RPMI8226 (cell line): ENCODE results near the gene MFGE8.

Experiments
- DNase-seq: peaks from one replicate; pipeline ENCODE4 v3.0.0-alpha.2; 2015

The MFGE8 gene

DNA sequence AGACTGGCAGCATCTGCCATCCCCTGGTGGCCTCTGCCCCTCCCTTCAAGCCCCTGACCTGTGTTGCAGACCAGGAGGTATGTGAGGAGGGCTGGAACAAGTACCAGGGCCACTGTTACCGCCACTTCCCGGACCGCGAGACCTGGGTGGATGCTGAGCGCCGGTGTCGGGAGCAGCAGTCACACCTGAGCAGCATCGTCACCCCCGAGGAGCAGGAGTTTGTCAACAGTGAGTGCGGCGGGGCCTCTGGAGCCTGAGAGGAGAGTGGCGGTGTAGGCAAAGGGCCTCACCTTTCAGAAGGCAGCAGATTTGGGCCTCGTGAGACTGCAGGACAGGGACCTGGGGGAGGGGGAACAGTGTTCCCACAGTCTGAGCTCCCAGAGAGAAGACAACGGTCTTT is 41.9 kb downstream of the MFGE8 start:
- DNase-seq, result no peak

DNA sequence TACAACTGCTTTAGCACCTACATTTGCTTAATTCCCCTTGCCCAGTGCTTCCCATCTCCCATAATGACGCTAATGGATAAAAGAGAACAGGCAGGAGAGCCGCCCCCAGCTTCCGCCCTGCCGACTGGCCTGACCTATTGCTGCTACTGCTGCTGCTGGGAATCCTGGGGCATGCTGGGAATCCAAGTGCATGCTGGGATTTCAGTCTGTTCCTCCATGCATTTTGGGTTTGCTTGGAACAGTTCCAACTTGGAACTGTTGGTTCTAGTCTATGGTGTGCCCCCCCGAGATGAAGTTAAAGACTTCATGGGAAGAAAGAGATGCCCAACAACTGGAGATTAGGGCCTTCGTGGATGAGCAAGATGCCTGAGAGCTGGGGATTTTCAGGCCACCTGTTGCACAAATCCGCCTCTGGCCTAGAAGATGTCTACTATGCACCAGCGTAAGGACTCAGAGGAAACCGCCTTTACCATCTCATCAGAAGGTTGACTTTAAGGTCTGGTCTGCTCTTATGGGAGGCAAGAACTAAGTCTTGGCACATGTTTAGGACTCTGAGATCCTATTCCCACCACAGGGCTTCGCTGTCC is 46.8 kb downstream of the MFGE8 start:
- DNase-seq, result no peak

DNA sequence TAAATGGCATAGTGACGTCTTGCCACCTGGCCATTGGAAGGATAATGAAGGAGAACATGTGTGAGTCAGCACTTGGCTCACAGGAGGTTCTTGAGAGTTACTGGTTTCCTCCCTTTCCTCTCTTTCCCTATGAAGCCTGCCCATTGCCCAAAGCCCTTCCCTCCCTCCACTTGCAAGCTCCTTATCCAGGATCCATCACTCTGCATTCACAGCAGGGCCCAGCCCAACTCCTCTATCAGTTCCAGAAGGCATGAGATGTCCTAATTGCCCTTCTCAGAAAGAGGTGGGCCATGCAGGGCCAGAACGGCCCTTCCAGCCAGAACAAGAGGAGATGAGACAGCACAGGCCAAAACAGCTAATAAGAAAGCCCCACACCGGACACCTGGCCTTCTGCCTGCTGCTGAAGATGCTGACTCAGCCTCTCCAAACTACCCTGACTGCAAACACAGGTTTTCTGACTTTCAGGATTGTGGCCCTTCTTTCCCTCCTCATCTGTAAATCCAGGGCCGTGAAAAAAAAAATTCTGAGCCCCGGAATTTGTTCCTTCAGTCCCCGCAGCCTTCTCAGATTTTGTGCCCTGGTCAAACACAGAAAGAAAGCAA is 47.6 kb downstream of the MFGE8 start:
- peak; percentile 82 for DNase-seq

DNA sequence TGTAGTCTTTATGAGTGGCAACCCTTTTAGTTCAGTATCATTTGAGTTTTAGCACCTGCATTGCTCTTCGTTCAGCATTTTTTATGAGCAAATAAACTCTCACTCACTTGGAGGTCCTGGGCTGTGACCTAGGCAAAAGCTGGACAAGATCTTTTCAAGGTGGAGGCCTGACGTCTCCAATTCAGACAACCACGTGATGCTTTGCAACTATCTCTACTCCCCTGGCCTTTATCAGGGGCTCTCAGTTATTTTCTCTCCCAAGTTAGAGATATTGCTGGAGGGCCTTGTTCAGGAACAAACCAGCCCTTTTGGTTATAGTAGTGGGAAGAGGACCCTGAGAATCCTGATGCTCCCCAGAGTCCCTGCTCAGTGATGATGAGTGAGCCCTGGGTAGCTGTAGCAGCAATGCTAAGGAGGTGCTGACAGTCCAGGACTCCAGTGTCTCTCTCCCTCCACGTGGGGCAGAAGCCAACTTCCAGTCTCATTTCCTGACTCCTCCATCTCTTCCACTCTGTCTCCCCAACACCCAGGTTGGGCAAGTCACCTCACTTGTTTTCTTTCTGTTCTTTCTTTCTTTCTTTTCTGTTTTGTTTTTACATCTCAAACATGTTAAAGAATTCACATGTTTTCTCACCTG is 48.2 kb downstream of the MFGE8 start:
- DNase-seq, result peak; percentile 22

DNA sequence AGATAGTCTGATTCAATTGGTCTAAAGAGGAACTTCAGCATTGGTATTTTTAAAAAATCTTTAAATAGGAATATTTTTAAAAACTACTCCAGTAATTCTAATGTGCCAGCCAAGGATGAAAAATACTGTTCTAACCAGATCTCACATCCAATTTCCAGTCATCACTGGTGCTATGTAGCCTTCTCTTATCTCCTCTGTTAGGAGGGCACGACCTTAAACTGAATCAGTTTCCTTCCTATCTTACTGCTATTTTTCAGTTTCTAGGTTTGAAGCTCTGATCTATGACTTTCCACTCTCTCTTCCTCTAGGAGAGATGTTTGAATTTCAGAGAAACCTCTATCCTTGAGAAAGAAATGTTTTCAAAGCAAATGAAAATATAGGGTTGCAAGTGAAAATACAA is 49.8 kb downstream of the MFGE8 start:
- no peak for DNase-seq

DNA sequence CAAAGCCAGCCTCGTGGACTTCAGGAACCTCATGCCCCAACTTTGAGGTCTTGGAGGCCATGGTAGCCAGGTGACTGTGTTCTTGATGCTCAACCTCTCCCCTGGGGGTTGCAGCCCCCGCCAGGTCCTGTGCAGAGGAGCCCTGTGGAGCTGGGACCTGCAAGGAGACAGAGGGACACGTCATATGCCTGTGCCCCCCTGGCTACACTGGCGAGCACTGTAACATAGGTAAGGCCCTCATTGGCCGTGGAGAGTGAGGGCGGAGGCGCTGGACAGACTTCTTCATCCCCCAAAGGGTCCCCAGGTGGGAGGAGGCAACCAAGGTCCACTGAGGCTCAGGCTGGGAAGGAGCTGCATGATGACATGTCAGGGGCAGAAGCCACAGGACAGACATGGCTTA is 53.0 kb downstream of the MFGE8 start:
- DNase-seq, result no peak

DNA sequence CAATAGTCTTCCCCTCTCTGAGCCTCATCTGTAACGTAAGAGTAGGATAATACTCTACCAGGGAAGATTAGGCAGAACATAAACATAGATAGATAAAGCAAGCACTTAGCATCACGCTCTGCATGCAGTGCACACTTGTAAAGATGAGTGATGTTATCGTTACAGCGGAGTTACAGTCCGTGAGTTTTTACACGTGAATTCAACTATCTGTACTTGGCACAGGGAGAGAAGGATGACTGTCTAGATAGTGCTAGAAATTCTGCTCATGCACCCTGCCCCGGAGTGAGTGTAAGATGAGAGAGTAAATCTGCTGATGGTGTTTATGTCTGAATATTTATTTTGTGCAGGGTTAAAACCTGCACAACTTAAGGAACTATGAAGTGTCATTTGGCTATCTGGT is 53.6 kb downstream of the MFGE8 start:
- no peak for DNase-seq

DNA sequence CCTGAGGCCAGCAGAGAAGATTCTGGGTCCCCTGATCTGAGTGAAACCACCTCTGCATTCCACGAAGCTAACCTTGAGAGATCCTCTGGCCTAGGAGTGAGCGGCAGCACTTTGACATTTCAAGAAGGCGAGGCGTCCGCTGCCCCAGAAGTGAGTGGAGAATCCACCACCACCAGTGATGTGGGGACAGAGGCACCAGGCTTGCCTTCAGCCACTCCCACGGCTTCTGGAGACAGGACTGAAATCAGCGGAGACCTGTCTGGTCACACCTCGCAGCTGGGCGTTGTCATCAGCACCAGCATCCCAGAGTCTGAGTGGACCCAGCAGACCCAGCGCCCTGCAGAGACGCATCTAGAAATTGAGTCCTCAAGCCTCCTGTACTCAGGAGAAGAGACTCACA is 54.2 kb downstream of the MFGE8 start:
- DNase-seq, result no peak

DNA sequence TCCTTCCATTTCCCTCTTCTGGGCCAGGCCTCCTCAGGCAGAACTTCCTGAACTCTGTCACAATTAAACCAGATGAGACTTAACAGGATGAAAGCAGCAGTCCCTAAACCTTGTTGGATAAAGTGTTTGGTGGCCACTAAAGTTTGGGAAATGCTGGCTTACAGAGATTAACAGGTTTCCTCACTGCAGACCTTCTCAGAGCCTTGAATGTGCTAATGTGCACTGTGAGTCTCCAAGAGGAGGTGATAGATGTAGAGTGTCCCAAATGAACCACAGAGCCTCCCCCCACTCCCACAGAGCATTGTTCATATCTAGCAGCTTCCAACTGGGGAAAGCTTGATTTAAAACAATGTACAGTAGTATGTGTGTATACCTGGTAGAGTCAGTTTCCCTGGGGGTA is 60.7 kb downstream of the MFGE8 start:
- no peak for DNase-seq

DNA sequence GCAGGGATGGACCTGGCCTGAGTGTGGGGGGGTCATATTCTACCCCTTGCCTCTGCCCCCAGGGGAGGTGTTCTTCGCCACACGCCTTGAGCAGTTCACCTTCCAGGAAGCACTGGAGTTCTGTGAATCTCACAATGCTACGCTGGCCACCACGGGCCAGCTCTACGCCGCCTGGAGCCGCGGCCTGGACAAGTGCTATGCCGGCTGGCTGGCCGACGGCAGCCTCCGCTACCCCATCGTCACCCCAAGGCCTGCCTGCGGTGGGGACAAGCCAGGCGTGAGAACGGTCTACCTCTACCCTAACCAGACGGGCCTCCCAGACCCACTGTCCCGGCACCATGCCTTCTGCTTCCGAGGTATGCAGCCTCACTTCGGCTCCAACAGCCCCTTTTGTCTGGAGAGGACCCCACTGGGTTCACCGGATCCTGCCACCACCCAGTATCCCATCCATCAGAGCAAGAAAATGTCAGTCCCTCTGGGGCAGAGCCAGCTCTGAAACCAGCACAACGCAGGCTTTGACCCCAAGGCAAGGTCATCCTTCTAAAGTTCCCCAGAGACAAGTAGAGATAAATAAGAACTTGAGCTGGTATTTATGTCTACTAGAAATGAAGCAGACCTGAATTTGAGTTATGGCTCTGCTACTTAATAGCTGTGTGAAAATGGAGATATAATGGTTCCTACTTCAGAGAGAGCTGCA is 63.7 kb downstream of the MFGE8 start:
- no peak for DNase-seq
